NCI-H187 treated with DMSO at 0.1 percent for 48 hours (cell line): ENCODE results near the gene EPS8L1.
"Not testable (repeated sequence)": the region's sequence is repeated elsewhere in the genome, so short reads cannot be mapped to it uniquely, and the experiment has no call there.

Source experiments
- DNase-seq: peaks from one replicate; lab custom pipeline; 2025; lab: John Stamatoyannopoulos, UW

Gene EPS8L1

DNA sequence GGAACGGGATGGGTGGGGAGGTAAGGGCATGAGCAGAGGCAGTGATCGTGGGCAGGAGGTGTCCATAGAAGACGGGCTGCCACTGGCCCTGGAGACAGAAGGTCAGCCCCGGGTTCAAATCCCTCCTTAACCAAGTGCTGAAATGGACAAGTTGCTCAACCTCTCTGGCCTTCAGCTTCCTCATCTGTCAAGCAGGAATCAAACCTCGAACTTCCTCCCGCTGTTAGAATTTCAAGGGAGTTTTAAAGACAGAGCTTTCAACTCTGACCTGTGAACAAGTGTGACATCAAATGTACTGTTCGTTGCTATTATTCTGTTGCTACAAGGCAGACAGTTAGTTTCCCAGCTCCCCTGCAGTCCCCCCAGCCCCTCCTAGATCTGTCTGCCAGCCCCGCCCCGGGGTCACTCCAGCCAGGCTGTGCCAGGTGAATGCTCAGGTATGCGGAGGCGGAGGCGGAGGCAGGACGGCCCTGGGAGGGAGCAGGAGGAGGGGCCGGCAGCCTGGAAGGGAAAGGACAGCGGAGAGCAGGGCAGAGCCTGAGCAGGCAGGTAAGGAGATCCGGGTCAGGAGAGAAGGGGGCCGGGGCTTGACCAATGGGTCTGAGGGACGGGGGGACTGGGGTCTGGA, at the start of gene EPS8L1:
Gene EPS8L1 (plus strand): TSS at position 499 of the 628 bp plus-strand sequence. CDS start 576 bp downstream, outside the sequence.
- no peak for DNase-seq

GRCh38 chr19:55027140-55027471, 48.6 kb upstream of the EPS8L1 start:
- DNase-seq: not testable (repeated sequence)

DNA sequence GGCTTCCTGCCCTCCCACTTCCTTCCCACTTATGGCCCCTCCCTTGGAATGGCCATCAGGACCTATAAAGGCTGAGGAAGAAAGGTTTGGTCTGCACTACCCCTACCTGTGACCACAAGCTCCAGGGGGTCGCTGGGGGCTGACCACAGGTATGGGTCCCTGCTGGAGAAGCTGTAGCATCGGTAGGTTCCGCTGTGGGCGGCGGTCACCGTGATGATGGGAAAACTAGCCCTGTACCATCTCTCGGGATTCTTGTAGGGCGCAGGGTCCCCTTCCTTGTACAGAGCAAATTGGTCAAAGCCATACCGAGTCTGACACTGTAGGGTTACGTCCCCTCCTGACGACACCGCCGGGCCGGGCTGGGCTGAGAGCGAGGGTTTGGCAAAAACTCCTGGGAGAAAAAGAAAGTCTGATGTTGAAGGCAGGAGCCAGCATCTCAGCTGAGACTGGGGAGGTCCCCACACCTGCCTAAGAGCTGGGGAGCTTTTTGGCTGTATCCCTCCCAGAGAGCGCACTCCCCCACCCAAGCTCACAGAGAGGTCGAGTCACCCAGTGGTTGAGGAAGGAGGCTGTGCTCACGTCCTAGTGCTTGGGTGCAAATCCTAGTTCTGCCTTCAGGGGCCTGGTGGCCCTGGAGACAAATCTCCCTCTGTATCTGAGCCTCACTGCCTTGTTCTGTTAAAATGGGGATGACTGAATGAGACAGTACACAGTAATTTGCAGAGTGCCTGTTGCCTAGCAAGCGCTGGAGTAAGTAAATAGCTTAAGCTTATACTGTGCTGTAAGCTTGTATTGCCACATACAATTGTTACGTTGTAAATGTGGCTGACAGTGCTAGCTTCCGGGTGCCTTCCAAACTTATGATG, 48.0 kb upstream of the EPS8L1 start:
- no peak for DNase-seq

DNA sequence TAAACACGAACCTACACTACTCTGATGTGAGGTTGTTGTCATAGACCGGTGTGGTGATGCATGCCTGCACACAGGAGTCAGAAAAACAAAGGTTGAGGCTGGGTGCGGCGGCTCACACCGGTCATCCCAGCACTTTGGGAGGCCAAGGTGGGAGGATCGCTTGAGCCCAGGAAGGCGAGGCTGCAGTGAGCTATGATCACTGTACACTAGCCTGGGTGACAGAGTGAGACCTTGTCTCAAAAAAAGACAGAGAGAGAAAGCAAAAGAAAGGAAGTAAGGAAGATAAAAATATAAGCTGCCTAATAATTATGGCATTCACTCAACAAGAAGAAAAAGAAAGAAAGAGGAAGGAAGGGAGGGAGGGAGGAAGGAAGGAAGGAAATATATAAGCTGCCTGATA, 46.9 kb upstream of the EPS8L1 start:
- DNase-seq: no peak

DNA sequence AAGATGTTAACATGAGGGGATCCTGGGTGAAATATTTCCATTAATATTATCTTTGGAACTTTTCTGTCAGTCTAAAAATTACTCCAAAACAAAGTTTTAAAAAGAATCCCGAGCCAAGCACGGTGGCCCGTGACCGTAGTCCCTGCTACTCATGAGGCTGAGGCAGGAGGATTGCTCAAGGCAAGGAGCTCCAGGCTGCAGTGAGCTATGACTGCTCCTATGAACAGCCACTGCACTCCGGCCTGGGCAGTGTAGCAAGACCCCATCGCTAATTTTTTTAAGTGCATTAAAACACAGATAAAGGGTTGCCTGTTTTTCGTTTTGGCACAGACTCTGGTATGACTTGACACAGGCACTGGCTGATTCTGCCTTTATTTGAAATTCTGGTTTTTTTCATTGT, 44.5 kb upstream of the EPS8L1 start:
- no peak for DNase-seq

DNA sequence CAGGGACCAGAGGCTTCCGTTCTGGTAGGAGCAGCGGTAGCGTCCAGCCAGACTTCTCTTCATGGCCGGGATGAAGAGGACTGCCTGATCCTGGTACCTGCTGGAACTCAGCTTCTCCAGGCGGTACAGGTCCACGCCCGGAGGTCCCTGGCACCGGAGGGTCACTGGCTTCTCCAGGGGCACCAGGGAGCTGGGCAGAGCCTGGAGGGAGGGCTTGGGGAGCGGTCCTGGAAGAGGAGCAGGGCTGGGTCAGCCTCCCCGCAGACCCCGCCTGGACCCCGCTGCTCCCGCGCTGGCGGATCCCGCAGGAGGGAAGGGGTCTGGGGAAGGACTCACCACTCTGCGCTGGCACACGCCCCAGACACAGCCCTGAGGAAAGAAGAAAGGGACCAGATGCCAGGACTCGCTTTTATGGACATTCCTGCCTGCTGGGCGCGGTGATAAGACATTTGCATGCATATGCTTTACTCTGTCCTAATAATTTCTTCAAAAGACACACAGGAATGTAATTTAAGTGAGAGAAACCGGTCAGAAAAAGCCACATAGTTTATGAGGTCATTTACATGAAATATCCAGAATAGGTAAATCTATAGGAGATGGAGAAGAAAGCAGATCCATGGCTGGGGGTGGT, 43.4 kb upstream of the EPS8L1 start:
- no peak for DNase-seq

GRCh38 chr19:55032976-55033643, 42.6 kb upstream of the EPS8L1 start:
- not testable (repeated sequence) for DNase-seq

DNA sequence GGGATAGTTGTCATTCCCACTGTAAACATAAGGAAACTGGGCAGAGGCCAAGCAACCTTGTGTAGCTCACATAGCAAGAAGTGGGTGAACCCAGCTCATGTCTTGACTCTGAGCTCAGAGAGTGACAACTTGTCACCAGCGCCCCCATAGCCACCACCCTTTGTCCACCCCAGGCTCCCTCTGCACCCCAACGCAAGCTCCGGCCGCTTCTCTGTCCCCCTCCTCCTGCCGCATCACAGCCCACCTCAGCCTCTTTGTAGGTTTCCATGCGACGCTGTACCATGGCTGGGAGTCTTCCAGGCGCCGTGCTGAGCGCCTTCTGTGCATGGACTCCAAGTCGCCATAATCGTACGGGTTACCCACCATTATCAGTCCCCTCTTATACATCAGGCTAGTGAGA, 40.9 kb upstream of the EPS8L1 start:
- no peak for DNase-seq

- DNase-seq: no peak
These were observed 39.6 kb upstream of the EPS8L1 start for GRCh38 chr19:55036058-55036457.

DNA sequence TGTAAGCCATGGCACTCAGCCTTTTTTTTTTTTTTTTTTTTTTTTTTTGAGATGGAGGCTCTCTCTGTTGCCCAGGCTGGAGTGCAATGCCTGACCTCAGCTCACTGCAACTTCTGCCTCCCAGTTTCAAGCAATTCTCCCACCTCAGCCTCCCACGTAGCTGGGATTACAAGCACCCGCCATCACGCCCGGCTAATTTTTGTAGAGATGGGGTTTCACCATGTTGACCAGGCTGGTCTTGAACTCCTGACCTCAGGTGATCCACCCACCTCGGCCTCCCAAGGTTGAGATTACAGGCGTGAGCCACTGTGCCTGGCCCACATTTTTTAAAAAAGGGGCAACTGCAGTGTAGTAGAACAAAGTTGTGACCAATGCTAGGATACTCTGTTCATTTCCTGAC, 38.1 kb upstream of the EPS8L1 start:
- DNase-seq: not testable (repeated sequence)

DNA sequence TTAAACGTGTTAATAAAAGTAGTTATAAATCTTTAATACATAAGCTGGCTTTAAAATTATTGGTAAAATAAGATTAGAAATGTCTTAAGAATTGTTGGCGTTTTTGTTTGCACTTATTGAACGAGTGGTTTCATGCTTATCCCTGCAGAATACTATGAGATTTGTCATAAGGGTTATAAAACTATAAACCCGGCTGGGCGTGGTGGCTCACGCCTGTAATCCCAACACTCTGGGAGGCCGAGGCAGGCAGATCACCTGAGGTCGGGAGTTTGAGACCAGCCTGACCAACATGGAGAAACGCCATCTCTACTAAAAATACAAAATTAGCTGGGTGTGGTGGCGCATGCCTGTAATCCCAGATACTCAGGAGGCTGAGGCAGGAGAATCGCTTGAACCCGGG, 35.0 kb upstream of the EPS8L1 start:
- DNase-seq: not testable (repeated sequence)

DNA sequence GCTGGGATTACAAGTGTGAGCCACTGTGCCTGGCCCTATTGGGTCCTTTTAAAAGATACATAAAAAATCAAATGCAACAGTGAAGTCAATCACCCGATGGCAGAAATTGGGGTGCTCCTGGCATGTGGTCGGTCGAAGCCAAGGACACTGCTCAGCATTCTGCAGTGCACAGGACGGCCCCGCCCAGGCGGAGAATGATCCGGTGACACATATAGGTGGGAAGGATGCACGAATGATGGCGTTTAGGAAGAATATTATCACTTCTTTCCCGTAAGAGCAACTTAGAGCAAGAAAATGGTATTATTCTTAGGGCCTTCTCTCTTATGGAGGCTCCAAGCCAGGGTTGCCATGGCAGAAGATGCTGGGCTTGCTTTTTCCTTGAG, 34.4 kb upstream of the EPS8L1 start:
- DNase-seq: no peak

- DNase-seq: no peak
These were observed 33.9 kb upstream of the EPS8L1 start for GRCh38 chr19:55041627-55042343.

DNA sequence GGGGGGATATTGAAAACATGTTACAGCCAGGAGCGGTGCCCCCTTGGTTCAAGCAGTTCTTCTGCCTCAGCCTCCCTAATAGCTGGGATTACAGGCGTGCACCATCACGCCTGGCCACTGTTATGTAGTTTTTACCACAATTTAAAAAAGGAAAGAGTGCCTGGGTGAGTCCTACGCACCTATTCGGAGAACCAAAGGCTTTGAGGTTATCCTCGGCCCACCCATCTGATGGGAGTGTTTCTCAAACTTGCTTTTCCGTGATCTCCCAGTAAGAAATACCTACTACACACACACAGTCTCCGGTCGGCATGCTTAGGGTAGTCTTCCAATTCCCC, 33.4 kb upstream of the EPS8L1 start:
- DNase-seq: no peak

- no peak for DNase-seq
These were observed 33.0 kb upstream of the EPS8L1 start for GRCh38 chr19:55042688-55043087.

GRCh38 chr19:55044286-55044685, 31.4 kb upstream of the EPS8L1 start:
- DNase-seq: no peak

DNA sequence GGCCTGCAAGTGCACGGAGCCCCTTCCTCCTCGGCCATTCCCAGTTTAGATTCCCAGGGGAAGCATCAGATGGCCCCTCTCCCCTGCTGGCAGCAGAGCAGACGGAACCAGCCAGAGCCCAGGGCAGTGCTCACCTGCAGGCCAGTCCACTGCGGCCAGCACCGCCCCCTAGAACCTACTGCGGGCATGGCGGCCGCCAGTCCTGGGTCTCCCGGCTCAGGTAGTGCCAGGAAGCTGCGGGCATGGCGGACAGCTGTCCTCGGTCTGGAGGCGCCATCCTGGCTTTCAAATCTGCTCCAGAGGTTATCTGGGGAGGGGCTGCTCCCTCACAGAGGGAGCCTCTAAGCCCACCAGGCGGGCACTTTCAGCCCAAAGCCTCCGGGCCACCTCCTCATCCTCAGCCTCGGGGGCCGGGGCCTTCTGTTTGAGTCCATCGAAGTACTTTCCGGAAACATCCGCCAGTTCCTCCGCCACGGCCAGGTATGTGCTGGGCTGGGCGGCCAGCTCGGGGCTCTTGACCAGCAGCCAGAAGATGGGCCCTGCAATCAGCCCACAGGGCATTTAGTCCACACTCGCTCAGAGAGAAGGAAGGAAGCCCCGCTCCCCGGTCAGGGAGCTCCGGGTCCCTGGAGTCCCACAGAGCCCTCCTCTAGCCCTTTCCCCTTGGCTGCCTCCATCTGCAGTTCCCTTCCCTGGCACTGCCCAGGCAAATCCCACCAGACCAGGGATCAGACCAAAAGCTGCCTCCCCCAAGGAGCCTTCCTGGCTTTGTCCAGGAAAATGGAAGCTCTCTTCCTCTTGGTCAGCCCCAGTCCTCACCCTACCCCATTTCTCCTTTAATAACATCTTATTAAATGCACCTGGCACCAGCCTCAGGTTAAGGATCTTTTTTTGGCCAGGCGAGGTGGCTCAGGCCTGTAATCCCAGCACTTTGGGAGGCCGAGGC, 30.6 kb upstream of the EPS8L1 start:
- no peak for DNase-seq

DNA sequence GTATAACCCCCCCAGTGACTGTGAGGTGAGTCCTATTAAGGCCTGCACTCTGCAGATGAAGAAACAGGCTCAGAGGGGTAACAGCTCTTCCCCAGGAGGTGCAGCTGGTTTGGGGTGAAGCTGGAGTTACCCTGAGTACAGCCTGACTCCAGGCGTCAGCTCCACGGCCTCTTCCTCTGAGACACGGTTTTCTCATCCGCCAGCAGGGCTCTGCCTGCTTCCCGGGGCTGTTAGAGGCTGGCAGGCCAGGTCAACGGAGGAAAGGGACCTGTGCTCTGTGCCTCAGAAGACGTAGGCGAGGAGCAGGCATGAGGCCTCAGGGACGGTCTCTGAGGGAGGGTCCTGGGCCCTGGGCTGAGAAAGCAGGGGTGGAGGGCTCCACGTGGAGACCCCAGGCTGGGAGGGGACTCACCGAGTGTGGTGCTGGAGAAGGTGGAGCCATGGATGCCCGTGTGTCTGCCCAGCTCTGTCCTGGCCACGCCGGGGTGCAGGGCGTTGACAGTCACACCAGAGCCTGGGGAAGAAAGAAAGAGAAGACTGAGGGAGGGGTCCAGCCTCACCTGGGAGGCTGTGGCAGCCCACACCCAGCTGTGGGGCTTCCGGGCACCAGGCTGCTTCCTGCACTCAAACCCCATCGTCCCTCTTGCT, 28.6 kb upstream of the EPS8L1 start:
- no peak for DNase-seq

GRCh38 chr19:55047951-55048350, 27.7 kb upstream of the EPS8L1 start:
- no peak for DNase-seq

DNA sequence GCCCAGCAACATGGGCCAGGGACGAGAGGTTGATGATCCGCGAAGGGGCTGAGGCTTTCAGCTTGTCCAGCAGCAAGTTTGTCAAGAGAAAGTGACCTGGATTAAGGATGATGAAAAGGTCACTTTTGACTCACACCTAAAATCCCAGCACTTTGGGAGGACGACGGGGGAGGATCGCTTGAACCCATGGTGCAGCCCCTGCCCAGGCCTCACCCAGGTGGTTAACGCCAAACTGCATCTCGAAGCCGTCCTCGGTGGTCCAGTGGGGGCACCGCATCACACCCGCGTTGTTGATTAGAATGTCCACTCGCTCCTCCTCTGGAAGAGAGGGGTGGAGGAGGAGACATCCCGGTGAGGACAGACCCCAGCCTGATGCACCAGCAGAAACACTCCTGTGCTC, 27.2 kb upstream of the EPS8L1 start:
- no peak for DNase-seq
